Hepatocyte (in vitro differentiated cells): ENCODE data around the gene GPR55.

ENCODE experiments used
- CTCF ChIP-seq: fragments of 200-600 bp; sonication (generic); IDR thresholded peaks from 2 replicates; pipeline ENCODE4 v1.5.1; 2016; ENCODE audit warnings: antibody characterized with exemption, mild to moderate bottlenecking; ENCODE audit not compliant: poor library complexity
- EZH2 ChIP-seq: fragments of 200-600 bp; sonication (generic); IDR thresholded peaks from 2 replicates; pipeline ENCODE4 v1.6.1; 2016; ENCODE audit warnings: antibody characterized with exemption, mild to moderate bottlenecking, borderline replicate concordance

DNA sequence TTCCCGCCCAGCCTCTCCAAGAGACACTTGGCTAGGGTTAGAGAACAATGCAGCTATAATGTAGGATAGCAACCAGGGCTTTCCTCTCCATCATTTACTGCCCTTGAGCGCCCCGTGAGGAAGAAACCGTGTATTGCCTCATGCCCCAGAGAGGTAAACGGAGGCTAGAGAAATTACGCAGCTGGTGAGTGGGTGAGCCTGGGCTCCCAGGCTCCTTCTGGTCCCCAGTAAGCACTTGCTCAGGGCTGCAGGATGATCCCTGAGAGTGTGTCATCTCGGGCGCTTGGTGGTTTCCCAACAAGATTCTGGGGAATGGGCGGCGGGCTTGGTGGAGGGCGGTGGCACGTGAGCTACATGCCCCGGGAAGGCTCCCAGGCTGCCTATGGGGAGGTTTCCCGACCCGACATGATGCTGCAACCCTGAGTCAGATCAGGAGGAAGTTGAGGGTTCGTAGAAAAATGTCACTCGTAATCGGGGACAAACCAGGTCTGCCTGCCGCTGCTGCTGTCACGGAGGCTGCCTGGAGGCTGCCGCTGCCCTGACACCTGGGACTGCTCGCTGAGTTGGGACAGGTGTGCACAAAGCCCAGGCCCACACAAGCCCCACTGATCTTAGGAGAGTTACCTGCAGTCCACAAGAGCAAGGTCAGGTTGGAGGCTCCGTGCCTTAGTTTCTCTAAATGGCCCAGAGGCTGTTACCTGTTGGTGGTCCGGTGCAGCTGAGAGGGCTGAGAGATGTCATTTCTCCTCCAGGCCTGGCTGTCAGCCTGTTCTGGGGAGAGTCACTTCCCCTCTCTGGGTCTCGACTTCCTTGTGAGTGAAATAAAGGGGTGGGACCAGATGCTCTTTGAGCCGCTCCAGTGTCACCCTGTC, at the start of gene GPR55:
- TF ChIP-seq CTCF (no peak), EZH2 (no peak)
